ENCODE results near the gene XPO6. TPM values are rescaled to one million over a fixed set of nuclear protein-coding genes. Genes with fewer than 3 reads are reported as not detected.

Gene XPO6
- total RNA-seq, 1 experiment from 2014 or later, result 124 TPM

GRCh38 chr16:28112908-28113307 lies 98.9 kb downstream of the XPO6 start:
- Histone ChIP-seq H2BK15ac (ENCODE audit: low read depth, low read length) (no peak overlapping the region), H3T11ph (ENCODE audit: low read length) (no peak overlapping the region), H3K4me1 (ENCODE audit: insufficient read depth, low read length) (no peaks in the 10 kb centered on the region), H3K79me1 (ENCODE audit: insufficient read depth, low read depth, low read length, poor library complexity, severe bottlenecking) (no peaks in the 10 kb centered on the region), H3K27ac (ENCODE audit: insufficient read length, low read depth, low read length) (no peak overlapping the region), H3K9ac (ENCODE audit: extremely low read depth, insufficient read length, low read length) (no peak overlapping the region), H3K23me2 (ENCODE audit: insufficient read length, low read depth, low read length, poor library complexity, severe bottlenecking) (no peaks in the 10 kb centered on the region), H4K91ac (ENCODE audit: insufficient read length, low read depth, low read length) (no peak overlapping the region), H3K56ac (ENCODE audit: insufficient read length, low read depth, low read length) (no peak overlapping the region), H2BK5ac (ENCODE audit: insufficient read length, low read length) (no peak overlapping the region), H3K79me2 (ENCODE audit: insufficient read depth, low read length) (no peaks in the 10 kb centered on the region), H3K4me2 (ENCODE audit: insufficient read depth, insufficient read length, low read length) (no peak overlapping the region), H3K23ac (ENCODE audit: insufficient read length, low read depth, low read length) (no peak overlapping the region), H2BK20ac (ENCODE audit: low read depth, low read length, poor library complexity, severe bottlenecking) (no peak overlapping the region), H4K20me1 (ENCODE audit: control insufficient read depth, insufficient read depth, insufficient read length) (no peaks in the 10 kb centered on the region), H3K27me3 (ENCODE audit: insufficient read depth, low read length) (no peaks in the 10 kb centered on the region), H2AFZ (ENCODE audit: low read length) (no peak overlapping the region), H2BK120ac (ENCODE audit: low read depth, low read length, poor library complexity, severe bottlenecking) (no peak overlapping the region), H3K9me3 (ENCODE audit: control insufficient read depth, low read depth, low read length) (no peaks in the 10 kb centered on the region), H3K14ac (ENCODE audit: insufficient read depth, low read length) (no peak overlapping the region), H4K8ac (replicated peaks; ENCODE audit: insufficient read length, low read depth, low read length) (no peak overlapping the region), H2BK12ac (ENCODE audit: insufficient read length, low read depth, low read length) (no peak overlapping the region), H3K4ac (ENCODE audit: low read depth, low read length) (no peak overlapping the region), H2AK5ac (ENCODE audit: insufficient read length, low read length) (no peak overlapping the region), H3K18ac (ENCODE audit: insufficient read length, low read depth, low read length) (no peak overlapping the region), H4K5ac (ENCODE audit: insufficient read length, low read depth, low read length) (no peak overlapping the region)
- H3K4me1 Mint-ChIP-seq, result no peaks in the 10 kb centered on the region
- no peaks in the 10 kb centered on the region for H3K27me3 Mint-ChIP-seq (ENCODE audit: low read depth)
- no peaks in the 10 kb centered on the region for H3K9me3 Mint-ChIP-seq
- no peak overlapping the region for H3K4me3 Mint-ChIP-seq
- WGBS (ENCODE audit: extremely low coverage, insufficient read length, low lambda C conversion rate), result no CpG with 5 or more reads among the region's 10 CpGs
- peaks cover 28 to 89% (median 75%) of the 10 kb centered on the region in 3 experiments; a peak in 6 of 7 replicates for H3K36me3 Mint-ChIP-seq (ENCODE audit: insufficient read depth in 1 of 3, low read depth in 3 of 3)
- no peak for DNase-seq
- no peak for TF ChIP-seq CTCF (conservative IDR thresholded peaks at IDR 0.05)
- H3K27ac Mint-ChIP-seq, result peak overlapping the region; percentile 12 to 25 (median 15); a peak in 4 of 7 replicates

Measured in H9 (cell line).